ENCODE measurements around the gene GALNT10.

The GALNT10 gene

GRCh38 chr5:154300207-154300883, 109.8 kb downstream of the GALNT10 start:
- DNase-seq: no peak

GRCh38 chr5:154301726-154302125, 111.2 kb downstream of the GALNT10 start:
- no peak for DNase-seq

- no peak for DNase-seq
Measured at GRCh38 chr5:154302161-154302560, 111.6 kb downstream of the GALNT10 start.

- DNase-seq: no peak
Measured at GRCh38 chr5:154303133-154303532, 112.6 kb downstream of the GALNT10 start.

- no peak for DNase-seq
Measured at GRCh38 chr5:154308443-154309370, 118.2 kb downstream of the GALNT10 start.

- no peak for DNase-seq
Measured at GRCh38 chr5:154309371-154309745, 118.8 kb downstream of the GALNT10 start.

GRCh38 chr5:154309805-154310204, 119.3 kb downstream of the GALNT10 start:
- no peak for DNase-seq

GRCh38 chr5:154311362-154311761, 120.8 kb downstream of the GALNT10 start:
- DNase-seq: no peak

GRCh38 chr5:154312000-154312399, 121.5 kb downstream of the GALNT10 start:
- no peak for DNase-seq

GRCh38 chr5:154312576-154312975, 122.0 kb downstream of the GALNT10 start:
- no peak for DNase-seq

- DNase-seq: no peak
Measured at GRCh38 chr5:154313360-154314017, 123.0 kb downstream of the GALNT10 start.

GRCh38 chr5:154315196-154315595, 124.7 kb downstream of the GALNT10 start:
- no peak for DNase-seq

- no peak for DNase-seq
Measured at GRCh38 chr5:154315756-154316155, 125.2 kb downstream of the GALNT10 start.

- no peak for DNase-seq
Measured at GRCh38 chr5:154316223-154316935, 125.8 kb downstream of the GALNT10 start.

- no peak for DNase-seq
Measured at GRCh38 chr5:154317916-154318315, 127.4 kb downstream of the GALNT10 start.

GRCh38 chr5:154318691-154319090, 128.2 kb downstream of the GALNT10 start:
- DNase-seq: no peak

GRCh38 chr5:154319736-154320135, 129.2 kb downstream of the GALNT10 start:
- DNase-seq: no peak

GRCh38 chr5:154320224-154321089, 129.9 kb downstream of the GALNT10 start:
- no peak for DNase-seq

GRCh38 chr5:154321546-154321945, 131.0 kb downstream of the GALNT10 start:
- DNase-seq: no peak

- DNase-seq: no peak
Measured at GRCh38 chr5:154324033-154324432, 133.5 kb downstream of the GALNT10 start.

GRCh38 chr5:154325566-154325965, 135.0 kb downstream of the GALNT10 start:
- no peak for DNase-seq

GRCh38 chr5:154329062-154329461, 138.5 kb downstream of the GALNT10 start:
- no peak for DNase-seq
